Transverse colon (tissue), 4 donors: Measurements from ENCODE around the gene PEDS1. TPM values are rescaled to one million over a fixed set of nuclear protein-coding genes. Genes with fewer than 3 reads are reported as not detected.

Experiments used
- DNase-seq: peaks from one replicate; pipeline ENCODE4 v3.0.0-alpha.2; 2019
- H3K27ac ChIP-seq, 4 donors: fragments of 200-600 bp; sonication (generic); 2 replicates each; pipeline ENCODE4 v1.5.1; 2016 to 2018; ENCODE audit warnings: inconsistent platforms in 4 of 4
- H3K27me3 ChIP-seq: fragments of 200-600 bp; sonication (generic); 2 replicates; pipeline ENCODE4 v1.5.1; 2017; ENCODE audit warnings: inconsistent platforms
- H3K36me3 ChIP-seq, 4 donors: fragments of 200-600 bp; sonication (generic); 2 replicates each; pipeline ENCODE4 v1.5.1; 2017 to 2019; ENCODE audit warnings: inconsistent platforms in 4 of 4
- H3K4me1 ChIP-seq, 4 donors: fragments of 200-600 bp; sonication (generic); 2 replicates each; pipeline ENCODE4 v1.5.1; 2017 to 2020; ENCODE audit warnings: inconsistent platforms in 4 of 4
- H3K4me3 ChIP-seq, 4 donors: fragments of 200-600 bp; sonication (generic); 1 replicate in 1 of 4; 2 replicates in 3 of 4; pipeline versions ENCODE4 v1.5.1 to v1.6.1; 2017 to 2019; ENCODE audit warnings: inconsistent platforms in 4 of 4
- H3K9me3 ChIP-seq, 2 donors: fragments of 200-600 bp; sonication (generic); 2 replicates each; pipeline ENCODE4 v1.5.1; 2017 to 2019; ENCODE audit warnings: inconsistent platforms in 2 of 2
- CTCF ChIP-seq, 5 experiments: fragments of 200-600 bp in 3 of 5; fragments of 450-650 bp in 2 of 5; sonication (generic) in 3 of 5; IDR thresholded peaks; 1 replicate in 2 of 5; 2 replicates in 3 of 5; pipeline ENCODE4 v1.5.1; 2016 to 2017; ENCODE audit warnings: antibody characterized with exemption in 5 of 5, inconsistent platforms in 3 of 5, mild to moderate bottlenecking in 2 of 5, moderate library complexity in 1 of 5
- EP300 ChIP-seq: sonication (generic); formaldehyde crosslinking; IDR thresholded peaks from one replicate; pipeline ENCODE4 v1.6.1; 2017; ENCODE audit warnings: antibody characterized with exemption, low read depth
- POLR2A ChIP-seq: fragments of 450-650 bp; IDR thresholded peaks from one replicate; pipeline ENCODE4 v1.6.1; 2016; ENCODE audit warnings: antibody characterized with exemption, mild to moderate bottlenecking, moderate library complexity
- POLR2AphosphoS5 ChIP-seq, 3 donors: sonication (generic); formaldehyde crosslinking; IDR thresholded peaks; one replicate each; pipeline ENCODE4 v1.6.1; 2016; ENCODE audit warnings: antibody characterized with exemption in 3 of 3
- WGBS, 2 donors: methylation state at CpG; one replicate each; pipeline ENCODE4 v1.1.5; 2018; ENCODE audit warnings: low coverage in 1 of 2; 5-methylcytosine and 5-hydroxymethylcytosine counted together
- in situ Hi-C, 4 donors: fragments of 200-750 bp; cut with MboI; loops; one replicate each; pipeline versions ENCODE4 v1.15.0 to v1.15.1; 2017; ENCODE audit warnings: low sequenced_read_pairs in 3 of 4, low pct_ligation_motif_present in 1 of 4, low pct_unique_long_range_greater_than_20kb in 1 of 4
- intact Hi-C: fragments of 100-400 bp; cut with DNase I; formaldehyde crosslinking; loops from one replicate; pipeline ENCODE4 v1.15.1; 2023; ENCODE audit warnings: low total_unique reads
- total RNA-seq, 4 donors: library from RNA; depleted of rRNA; stranded (reverse); fragments of >200 nt; gene quantifications; one replicate each; pipeline ENCODE4 v1.1.0, GENCODE V29; 2016

PEDS1 gene
- total RNA-seq, 4 donors from 2014 or later: 9.6 to 30.9 (median 23.2) TPM

DNA sequence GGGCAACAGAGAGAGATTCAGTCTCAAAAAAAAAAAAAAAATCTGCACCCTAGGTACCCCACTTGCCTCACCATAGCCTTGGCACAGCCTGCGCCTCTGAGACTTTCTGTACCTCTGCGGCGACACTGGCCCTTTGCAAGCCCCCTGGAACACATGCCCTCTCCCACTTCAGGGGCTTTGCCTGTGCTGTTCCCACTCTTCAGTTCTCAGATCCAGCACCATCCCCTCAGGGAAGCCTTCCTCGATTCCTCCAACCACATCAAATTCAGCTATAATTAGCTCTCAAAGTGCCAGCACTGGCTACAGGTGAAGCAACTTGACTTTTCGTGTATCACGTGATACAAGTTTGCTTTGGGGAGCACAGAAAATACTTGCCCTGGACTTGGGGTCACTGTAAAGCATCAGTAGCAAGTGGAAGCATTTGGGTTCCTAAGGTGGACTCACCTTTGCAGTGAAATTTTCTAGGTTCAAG, 38.4 kb downstream of the PEDS1 start:
- no peak for DNase-seq
- no peaks in the 10 kb centered on the region for H3K36me3 ChIP-seq
- in situ Hi-C loops: no loop called here
- H3K9me3 ChIP-seq: no peaks in the 10 kb centered on the region
- peaks cover 33 to 48% (median 45%) of the 10 kb centered on the region in 4 donors for H3K4me1 ChIP-seq
- 60% methylated on average over 6 of the region's 6 CpGs; no CpG with 5 or more reads in 1 of the 2 donors for WGBS, 2 donors
- TF ChIP-seq POLR2A (no peak), CTCF (IDR thresholded peaks at IDR 0.05) (no peak), EP300 (no peak), POLR2AphosphoS5 (IDR thresholded peaks at IDR 0.05) (no peak)
- peak overlapping the region; percentile 1 to 59 (median 34) for H3K4me3 ChIP-seq
- H3K27ac ChIP-seq: peak overlapping the region; percentile 77 to 99 (median 83)
- intact Hi-C loops: no loop called here
- H3K27me3 ChIP-seq: no peaks in the 10 kb centered on the region

DNA sequence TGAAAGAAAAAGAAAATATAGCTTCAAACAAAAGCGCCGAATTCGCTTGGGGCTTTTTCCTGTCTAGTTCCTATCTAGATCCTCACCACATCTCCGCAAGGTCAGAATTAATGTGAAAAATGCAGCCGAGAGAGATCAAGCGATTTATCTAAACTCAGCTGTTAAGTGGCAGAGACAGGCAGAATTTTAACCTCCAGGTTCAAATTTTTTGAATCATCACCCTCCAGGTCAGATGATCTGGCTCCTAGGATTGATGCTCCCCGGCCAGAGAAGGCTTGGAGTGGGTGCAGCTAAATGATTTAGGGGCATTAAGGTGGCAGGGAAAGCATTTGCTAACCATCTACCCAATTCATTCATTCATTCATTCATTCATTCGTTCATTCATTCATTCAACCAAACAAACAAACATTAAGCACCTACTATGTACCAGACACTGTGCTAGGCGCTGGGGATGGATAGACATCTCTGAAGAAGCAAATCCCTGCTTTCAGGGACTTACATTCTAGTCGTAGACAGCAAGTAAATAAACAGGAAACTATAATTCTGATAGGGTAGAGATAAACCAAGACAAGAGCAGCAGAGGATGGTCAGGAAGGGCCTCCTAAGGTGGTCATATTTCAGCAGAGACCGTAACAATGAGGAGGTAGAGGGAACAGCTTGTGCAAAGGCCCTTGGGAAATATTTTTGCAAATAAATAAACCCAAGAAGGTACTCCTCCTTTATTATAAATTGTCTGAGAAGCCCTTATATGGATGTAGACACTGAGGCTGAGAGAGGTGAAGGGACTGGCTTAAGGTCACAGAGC, 39.9 kb downstream of the PEDS1 start:
- Histone ChIP-seq H3K4me1 (peaks cover 44 to 62% (median 58%) of the 10 kb centered on the region in 4 donors), H3K9me3 (no peaks in the 10 kb centered on the region), H3K36me3 (no peaks in the 10 kb centered on the region), H3K27ac (peak overlapping the region; percentile 91 to 99 (median 98)), H3K27me3 (no peaks in the 10 kb centered on the region), H3K4me3 (peak overlapping the region; percentile 16 to 100 (median 98))
- TF ChIP-seq POLR2AphosphoS5 (IDR thresholded peaks at IDR 0.05): no peak
- no peak for TF ChIP-seq POLR2A
- TF ChIP-seq EP300: no peak
- no peak for TF ChIP-seq CTCF (IDR thresholded peaks at IDR 0.05)
- 10 to 11% methylated on average over 9 to 11 of the region's 11 CpGs for WGBS, 2 donors
- DNase-seq: no peak
- in situ Hi-C loops: no loop called here
- intact Hi-C loops: no loop called here

- no peaks in the 10 kb centered on the region for H3K36me3 ChIP-seq
- DNase-seq: peak; percentile 92
- H3K4me1 ChIP-seq: peaks cover 51 to 70% (median 65%) of the 10 kb centered on the region in 4 donors
- H3K27ac ChIP-seq: peak within 1 kb of the TSS; percentile 91 to 99 (median 98)
- intact Hi-C loops (no loop called here), in situ Hi-C loops (no loop called here)
- H3K4me3 ChIP-seq: peak within 1 kb of the TSS; percentile 85 to 100 (median 98)
- WGBS, 2 donors: 2 to 4% methylated on average over 11 to 41 of the region's 70 CpGs
- H3K9me3 ChIP-seq: no peaks in the 10 kb centered on the region
- H3K27me3 ChIP-seq: no peaks in the 10 kb centered on the region
- peak; percentile 76 for TF ChIP-seq POLR2A
- TF ChIP-seq POLR2AphosphoS5 (IDR thresholded peaks at IDR 0.05): peak; percentile 69 to 85 (median 85)
- no peak for TF ChIP-seq EP300
- peak; percentile 22 to 42 (median 25) for TF ChIP-seq CTCF (IDR thresholded peaks at IDR 0.05)
These were observed 40.8 kb downstream of the PEDS1 start, which contains the start of gene UBE2V1 for GRCh38 chr20:50112512-50113419. Gene UBE2V1, minus strand, starts transcription at chr20:50113150. Its CDS starts 22 bp downstream, at chr20:50113128.
